Left forelimb (tissue), 1 donor: ENCODE data around the gene WDFY2.

ENCODE experiments used
- DNase-seq: peaks from one replicate; pipeline ENCODE4 v3.0.0-alpha.2; 2018; ENCODE audit warnings: low spot score

WDFY2 gene

DNA sequence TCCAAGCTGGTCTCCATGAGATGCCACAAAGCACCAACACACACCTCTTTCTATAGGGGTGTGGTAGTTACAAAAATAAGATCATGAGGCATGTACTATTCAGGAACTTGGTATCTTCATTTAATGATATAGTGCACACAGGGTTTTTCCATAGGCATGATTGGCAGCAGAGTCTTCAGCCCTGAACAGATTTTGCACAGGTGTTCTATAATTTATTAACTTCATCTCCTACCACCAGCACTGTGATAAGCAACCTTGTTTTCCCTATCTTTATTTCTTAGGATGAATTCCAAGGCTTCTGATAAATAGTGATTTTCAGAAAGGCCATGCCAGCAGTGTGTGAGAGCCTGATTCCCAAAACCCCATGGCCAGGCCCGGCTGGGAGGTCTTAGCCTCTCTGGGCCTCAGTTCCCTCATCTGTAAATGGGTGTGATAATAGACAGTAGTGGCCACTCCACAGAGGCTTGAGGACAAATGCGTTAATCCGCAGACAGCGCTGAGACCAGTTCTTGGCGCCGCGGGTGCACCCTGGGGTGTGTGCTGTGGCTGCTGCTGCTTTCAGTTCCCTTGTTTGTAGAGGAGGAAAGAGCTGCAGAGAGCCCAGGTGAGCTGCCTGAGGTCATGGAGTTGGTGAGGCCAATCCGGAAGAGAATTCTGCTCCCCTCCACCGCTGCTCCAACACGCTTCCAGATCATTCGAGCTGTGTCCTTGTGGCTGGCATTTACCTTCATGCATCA is 186.6 kb downstream of the WDFY2 start:
- no peak for DNase-seq

DNA sequence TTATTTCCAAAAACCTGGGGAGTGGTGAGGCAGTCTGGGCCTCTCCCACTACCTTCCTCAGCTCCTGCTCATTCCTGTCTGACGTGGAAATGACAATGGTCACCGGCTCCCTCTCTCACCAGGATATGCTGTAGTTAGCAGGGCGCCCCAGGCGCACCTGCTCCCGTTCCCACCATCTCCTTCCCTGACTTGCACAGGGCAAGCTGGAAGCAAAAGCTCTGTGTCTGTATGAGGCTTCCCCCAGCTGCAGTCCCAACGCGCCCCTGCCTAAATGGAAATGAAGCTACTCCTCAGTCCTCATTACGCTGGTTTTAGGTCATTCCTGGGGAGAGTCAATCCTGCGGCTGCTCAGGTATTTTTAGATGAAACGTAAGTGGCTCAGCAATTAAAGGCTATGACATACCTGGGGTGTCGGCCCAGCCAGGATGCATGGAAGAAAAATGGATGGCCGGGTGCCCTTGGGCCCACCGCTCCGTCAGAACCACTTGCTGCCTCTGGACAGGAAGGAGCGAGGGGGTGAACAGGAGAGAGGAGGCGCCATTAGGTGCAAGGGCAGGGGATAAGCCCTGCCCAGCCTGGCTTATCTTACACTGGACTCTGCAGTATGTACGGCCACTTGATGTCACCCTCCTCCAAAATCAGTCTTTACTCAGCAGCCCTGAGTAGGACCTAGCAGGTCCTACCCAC is 187.3 kb downstream of the WDFY2 start:
- no peak for DNase-seq

DNA sequence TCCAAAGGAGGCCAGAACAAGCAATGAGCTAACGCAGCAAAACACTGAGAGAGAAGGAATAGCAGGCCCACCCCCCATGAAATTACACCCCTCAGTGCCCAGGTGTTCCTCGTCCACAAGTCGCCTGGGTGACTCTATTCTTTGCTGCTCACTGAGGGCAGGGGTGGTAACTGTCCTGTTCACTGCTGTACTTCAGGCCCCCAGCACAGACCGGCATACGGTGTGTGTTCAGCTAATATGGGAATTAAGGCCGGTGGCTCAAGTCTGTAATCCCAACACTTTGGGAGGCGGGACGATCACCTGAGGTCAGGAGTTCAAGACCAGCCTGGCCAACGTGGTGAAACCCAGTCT is 187.8 kb downstream of the WDFY2 start:
- DNase-seq = no peak

DNA sequence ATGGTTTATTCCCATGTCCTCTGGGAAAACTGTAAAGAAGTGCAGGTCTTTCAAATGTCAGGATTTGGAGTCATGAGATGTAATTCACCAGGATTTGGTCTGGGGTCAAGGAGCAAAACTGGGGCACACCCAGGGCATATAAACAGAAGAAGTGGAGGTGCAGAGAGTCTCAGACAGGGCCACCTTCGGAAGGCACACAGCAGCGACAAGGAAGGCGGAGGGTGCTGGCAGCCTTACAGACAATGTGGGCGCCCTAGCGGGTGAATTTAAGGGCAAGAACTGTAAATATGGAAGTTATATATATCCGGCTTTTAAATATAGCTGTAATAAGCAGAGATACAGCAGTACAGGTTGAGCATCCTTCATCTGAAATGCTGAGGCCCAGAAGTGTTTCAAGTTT is 188.5 kb downstream of the WDFY2 start:
- DNase-seq = no peak

DNA sequence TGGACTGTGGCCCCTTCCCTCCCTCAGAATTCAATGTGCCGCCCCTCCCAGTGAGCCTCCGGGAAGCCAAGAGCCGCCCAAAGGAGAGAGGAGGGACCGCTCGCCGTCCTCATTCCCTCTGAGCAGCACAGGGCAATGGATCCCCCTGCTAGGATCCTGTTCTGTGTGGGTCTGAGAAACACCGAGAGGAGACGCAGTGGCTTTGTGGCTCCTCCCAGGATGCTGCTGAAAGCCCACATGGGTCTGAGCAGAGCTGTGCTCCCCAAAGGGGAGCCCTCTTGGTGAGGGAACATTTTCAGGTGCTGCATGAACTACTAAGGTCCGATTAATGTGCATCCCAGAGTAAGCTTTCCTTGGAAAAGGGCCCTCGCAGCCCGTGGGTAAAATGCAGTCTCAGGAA is 189.3 kb downstream of the WDFY2 start:
- DNase-seq = no peak

DNA sequence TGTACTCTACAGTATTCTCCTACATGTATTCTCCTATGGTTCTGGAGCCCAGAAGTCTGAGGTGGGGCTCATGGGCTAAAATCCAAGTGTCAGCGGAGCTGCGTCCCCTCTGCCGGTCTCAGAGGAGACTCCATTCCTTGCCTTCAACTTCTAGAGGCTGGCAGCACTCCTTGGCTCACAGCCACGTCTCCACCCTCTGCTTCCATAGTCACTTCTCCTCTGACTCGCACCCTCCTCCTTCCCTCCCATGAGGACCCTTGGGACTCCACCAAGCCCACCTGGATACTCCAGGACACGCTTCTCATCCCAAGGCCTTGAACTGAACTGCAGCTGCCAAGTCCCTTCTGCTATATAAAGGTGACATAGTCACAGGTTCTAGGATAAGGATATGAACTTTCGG is 191.9 kb downstream of the WDFY2 start:
- no peak for DNase-seq

DNA sequence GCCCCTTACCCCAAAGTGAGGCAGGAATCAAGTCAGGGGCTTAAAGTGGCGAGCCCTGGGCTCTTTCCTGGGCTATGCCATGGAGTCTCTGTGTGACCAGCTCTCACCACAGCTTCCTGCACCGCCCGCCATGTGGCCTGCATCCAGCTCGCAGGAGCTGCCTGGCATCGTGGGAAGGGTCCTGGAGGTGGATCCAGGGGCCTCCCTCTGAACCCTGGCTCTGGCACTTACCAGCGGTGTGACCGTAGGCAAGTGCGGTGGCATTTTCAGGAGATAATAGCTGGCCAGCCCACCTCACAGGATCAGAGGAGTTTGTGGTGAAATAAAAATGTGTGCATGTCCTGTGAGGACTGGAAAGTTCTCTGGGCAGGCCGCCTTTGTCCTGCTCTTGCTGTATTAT is 193.7 kb downstream of the WDFY2 start:
- DNase-seq = no peak

DNA sequence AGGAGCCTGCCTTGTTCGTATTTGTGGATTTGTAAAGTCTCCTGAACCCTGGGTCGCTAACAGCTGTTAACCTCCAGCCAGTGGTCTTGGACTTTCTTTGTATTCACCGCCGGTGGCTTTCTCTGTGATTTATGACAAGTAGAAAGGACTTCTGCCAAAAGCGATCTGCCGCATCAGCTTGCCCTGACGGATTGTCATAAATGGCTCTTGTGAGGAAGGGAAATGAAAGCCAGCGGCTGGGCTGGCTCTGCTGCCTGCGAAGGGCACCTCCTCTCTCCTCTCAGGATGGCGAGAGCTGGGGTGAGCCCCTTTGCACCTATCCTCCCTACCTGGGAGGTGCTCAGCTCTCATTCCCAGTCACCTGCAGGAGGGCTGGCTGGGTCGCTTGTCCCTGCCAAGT is 194.1 kb downstream of the WDFY2 start:
- no peak for DNase-seq

DNA sequence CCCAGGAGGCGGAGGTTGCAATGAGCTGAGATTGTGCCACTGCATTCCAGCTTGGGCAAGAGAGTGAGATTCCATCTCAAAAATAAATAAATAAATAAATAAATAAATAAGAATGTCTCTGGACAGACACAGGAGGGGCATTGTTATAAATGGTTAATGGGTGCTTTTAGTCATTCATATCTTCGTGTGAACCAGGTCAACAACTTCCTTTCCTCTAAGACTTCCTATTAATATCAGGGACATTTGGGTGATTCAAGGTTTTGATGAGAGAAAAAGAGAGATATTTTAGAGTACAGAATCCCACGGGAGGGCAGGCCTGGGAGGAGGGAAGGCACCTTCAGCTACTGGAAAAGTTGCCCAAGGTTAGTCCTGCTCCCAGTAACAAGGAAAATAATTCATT is 195.8 kb downstream of the WDFY2 start:
- DNase-seq = no peak

DNA sequence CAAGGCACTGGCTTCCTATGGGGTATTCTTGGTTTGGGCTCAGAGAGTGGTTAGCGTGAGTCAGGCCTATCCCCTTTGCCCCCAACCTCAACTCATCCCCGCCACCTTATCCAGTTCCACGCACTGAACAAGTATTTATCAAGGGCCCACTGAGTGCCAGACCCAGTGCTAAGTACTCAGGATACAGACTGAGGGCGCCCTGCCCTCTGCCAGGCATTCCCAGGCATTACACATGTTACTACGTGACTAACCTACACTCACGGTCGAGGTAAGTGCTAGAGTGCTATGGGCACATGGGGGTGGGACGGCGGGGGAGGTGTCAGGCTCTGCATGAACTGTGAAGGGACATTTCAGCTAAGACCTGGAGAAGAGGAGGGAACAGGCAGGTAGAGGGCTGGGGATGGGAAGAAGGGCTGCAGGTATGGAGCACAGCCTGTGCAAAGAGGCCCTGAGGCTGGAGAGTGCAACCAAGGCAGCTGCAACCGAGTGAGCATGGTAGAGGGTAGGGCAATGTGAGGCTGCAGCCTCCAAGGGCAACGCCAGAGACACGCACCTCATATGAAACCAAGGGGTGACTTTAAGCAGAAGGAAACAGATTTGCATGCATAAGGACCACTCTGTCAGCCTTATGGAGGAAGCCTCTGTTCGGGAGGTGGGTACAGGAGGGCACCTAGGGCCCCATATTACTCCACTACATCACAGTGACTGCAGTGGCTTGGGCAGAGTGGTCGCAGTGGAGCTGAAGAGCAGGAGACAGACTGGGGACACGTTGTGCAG is 197.2 kb downstream of the WDFY2 start:
- DNase-seq = no peak

DNA sequence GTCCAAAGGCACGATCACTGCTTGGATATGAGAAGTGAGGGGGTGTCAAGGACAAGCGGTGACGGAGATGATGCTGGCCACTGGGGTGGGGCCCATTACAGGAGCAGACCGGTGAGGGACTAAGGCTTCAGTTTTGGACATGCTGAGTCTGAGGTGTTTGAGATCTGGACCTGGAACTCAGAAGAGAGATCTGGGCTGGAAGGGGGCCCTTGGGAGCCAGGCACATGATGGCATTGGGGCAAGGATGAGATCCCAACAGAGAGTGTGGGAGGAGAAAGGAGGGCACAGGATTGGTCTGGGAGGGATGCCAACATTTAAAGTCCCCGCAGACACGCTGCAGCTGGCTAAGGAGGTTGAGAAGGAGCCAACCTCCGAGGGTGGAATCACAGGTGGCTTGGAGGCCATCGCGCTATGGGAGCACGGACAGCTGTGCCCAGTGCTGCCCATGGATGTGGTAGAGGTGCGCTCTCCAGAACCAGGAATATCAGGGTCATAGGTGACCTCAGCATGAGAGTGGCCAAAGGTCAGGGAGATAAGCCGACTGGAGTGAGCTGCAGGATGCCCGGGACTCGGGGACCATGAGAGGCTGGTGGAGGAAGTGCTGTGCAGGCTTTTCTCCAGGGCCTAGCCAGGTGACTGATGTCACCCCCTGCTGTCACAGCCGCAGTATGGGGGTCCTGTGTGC is 197.9 kb downstream of the WDFY2 start:
- DNase-seq = no peak

DNA sequence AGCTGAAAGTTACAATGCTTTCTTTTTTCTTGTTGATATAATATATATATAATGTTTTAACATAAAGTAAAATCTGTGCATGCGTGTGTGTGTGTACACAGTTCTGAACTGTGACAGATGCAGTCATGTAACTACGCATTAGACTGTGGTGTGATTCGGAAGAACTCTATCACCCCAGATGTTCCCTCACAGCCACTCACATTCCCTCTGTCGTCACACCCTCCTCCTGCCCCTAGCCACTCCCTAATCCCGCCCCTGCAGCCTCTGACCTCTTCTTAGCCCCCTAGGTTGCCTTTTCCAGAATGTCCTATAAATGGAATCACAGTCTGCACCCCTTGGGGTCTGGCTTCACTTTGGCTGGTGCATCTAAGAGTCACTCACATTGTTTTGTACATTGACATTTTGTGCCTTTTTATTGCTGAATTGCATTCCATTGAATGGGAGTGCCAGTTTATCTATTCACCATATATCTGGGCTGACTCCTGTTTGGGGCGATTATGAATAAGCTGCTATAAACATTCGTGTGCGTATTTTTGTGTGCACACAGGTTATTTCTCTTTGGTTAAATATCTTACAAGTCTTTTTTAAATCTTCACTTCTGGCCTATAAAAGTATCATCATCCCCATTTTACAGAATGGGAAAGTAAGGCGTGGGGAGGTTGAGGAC is 199.3 kb downstream of the WDFY2 start:
- DNase-seq = no peak

DNA sequence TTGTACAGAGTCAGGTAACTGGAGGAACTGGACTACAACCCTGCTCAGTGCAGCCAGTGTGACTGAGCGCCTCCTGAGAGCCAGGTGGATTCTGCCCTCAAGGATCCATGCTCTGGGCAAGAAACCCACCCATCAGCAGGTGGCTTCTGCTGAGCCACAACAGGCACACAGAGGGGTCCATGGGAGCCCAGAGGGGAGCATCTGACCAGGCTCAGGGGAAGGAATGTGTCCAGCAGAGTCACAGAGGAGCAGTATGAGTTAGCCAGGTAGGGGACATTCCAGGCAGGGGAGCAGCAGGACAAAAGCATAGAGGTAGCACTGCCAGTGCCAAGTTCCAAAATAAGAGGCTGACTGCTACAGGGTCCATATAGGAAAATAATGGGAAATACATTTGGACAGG is 199.8 kb downstream of the WDFY2 start:
- DNase-seq = no peak

DNA sequence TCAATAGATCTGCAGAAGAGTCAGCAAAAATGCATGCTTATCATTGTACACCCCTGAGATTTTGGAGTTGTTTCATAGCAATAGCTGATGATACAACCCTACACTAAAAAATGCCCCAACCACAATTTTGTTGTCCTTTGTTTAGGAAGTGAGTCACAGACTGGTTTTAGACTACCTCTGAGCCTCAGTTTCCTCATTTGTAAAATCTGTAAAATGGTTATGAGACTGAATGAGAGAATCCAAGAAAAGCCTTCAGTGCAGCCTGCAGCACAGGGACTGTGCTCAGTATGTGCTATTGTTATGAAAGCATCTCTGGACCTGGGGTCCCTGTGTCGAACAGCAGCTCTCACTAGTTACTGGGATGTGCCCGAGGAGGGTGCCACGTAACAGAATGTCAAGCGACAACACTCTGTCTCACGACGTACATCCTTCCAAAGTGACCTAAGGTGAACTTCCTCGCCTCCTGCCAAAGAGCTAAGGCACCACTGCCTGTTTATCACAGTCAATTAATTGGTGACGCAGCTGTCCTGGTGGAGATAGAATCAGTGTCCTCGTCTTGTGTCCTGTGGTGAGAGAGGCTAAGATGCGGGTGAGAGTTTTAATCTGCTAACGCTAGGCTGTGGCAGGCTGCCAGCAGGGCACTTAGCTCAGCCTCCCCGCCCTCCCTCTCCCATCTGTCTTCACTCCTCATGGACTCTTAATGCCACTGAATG is 201.6 kb downstream of the WDFY2 start:
- no peak for DNase-seq

DNA sequence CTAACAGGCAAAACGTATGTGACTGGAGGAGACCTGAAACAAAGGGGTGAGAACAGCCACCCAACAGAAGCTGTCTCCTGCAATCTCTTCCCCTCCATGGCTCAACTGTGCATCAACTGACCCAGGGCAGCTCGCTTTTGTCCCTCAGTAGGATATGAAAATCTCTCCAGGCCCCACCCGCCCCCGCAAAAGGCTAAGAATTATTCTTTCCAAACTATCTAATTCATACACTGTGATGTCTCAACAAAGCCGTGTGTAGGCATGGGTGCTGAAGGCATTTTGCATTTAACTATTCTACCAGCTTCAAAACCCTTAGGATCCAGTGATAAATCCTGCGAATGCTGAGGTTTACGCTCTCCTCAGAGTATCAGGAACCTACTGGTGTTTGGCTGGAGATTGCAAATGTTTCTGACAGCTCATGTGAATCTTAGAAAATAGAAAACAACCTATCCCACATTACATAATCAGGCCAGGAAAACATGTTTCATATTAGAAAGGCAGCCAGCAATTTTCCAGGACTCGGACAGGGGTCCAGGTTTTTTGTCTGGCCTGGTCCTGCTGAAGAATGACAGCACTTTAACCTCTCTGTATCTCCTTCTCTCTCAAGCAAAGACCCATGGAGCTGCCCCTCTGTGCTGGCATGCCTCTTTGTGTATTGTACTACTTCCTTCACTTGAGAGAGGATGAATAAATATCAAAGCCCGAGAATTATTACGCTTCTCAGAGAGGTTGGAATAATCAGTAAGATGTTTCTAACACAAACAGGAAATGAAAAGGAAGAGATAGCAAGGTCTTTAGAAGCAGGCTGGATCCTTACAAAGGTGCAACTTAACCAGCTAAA is 202.4 kb downstream of the WDFY2 start:
- no peak for DNase-seq

DNA sequence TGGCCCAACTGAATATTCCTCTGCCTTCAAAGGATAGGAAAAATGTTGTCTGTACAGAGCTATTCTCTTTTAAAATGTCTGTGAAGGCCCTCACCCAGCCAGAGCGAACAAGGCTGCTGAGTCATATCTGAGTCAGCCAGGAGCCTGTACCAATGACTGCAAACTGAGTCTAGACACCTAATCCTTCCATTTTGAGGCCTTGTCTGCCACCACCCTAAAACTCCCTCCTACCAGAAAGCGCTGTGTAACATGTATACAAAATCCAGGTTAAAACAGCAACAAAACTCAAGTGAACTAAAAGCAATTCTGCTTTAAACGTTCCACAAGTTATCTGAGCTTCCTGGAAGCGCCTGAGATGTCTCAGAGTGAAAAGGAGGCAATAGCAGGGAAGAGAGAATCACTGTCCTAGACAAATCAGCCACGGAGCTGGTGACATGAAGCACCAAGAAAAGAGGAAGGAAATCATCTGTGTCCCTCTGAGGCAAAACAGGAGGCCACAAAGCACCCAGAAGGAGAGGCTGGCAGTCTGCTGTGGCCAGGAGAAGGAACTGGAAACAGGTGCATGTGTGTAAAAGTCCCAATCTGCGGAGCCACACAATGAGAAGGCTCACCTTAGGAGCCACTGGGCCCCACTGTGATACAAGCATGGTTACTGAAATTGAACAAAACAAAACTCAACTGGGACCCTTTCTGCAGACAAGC is 209.5 kb downstream of the WDFY2 start:
- DNase-seq = no peak

DNA sequence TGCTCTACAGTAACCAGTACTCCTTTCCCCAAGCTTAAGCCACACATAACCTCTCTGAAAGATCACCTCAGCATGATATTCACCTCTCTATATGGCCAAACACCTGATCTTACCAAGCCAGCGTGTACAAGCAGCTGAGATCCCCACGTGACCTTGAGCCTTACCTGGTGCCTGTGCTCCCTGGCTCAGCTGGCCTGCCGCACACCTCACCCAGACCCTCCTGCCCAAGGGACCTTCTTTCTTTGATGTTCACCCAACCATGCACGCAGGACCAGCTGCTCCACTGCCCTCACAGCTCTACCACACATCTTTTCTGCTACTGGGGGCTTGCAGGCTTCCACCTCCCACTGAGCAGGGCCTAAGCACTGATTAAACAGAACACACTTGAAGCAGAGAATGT is 210.7 kb downstream of the WDFY2 start:
- no peak for DNase-seq

DNA sequence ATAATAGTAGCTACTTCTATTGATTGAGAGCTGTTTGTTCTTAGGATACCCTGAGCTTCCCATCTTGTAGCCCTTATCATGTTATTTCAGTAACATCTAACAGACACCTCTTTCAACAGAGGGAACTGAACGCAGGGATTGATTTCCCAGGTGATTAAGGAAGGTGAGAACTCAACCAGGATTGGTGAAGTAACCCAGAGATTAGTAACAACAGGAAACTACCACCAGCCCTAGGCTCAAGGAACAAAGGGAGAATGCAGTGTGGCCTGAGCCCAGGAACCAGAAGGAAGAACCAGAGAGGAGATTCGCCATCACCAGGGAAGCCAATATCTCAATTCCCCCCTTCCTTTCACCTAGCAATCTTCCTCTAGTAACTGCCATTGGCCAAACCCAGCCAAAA is 211.2 kb downstream of the WDFY2 start:
- no peak for DNase-seq

DNA sequence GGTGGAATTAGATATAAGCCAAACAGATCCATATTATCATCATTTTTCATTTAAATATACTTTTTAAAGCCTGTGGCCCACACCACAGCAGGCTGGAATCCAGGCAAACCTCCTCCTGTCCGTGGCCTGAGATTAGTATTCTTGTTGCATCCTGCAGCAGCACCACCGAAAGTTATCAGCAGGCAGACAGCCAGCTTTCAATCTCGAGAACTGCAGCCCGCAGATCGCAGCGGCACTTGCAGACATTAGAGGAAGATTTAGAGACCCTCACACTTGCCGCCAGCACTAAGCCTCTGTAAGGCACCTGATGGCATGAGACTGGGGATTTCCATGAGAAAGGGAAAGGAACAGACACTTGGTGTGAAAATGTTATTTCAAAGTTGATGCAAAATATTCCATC is 212.3 kb downstream of the WDFY2 start:
- DNase-seq = no peak
